Fibroblast of villous mesenchyme (primary cell): ENCODE data around the gene OR10H3. TPM values are rescaled to one million over a fixed set of nuclear protein-coding genes. Genes with fewer than 3 reads are reported as not detected.

Source experiments
- DNase-seq: peaks from one replicate; pipeline ENCODE4 v3.0.0-alpha.2; 2010; ENCODE audit warnings: low read depth
- H3K4me3 ChIP-seq: 2 replicates; pipeline ENCODE4 v1.5.1; 2011; ENCODE audit warnings: low read depth, mild to moderate bottlenecking, low read length
- CTCF ChIP-seq: IDR thresholded peaks from 2 replicates; pipeline ENCODE4 v1.5.1; 2012; ENCODE audit warnings: low read depth, mild to moderate bottlenecking, low read length; ENCODE audit not compliant: insufficient read depth
- total RNA-seq: library from RNA; depleted of rRNA; stranded (reverse); fragments of >200 nt; gene quantifications from 2 replicates; pipeline ENCODE4 v1.2.3, GENCODE V29; 2012

OR10H3 gene
- total RNA-seq, result not detected in 2 replicates

GRCh38 chr19:15737722-15738121 is at the start of gene OR10H3:
OR10H3 (plus strand) TSS chr19:15737985; CDS start chr19:15741393, 3,408 bp downstream.
- no peak for TF ChIP-seq CTCF
- H3K4me3 ChIP-seq, result no peak within 1 kb of the TSS
- DNase-seq, result no peak

- no peak overlapping the region for H3K4me3 ChIP-seq
- no peak for TF ChIP-seq CTCF
- no peak for DNase-seq
These were observed 41.1 kb upstream of the OR10H3 start for GRCh38 chr19:15696654-15697194.

GRCh38 chr19:15701757-15702533 is 35.8 kb upstream of the OR10H3 start:
- DNase-seq, result no peak
- H3K4me3 ChIP-seq, result no peak overlapping the region
- TF ChIP-seq CTCF, result no peak

- no peak overlapping the region for H3K4me3 ChIP-seq
- TF ChIP-seq CTCF, result no peak
- peak; percentile 57 for DNase-seq
These were observed 35.3 kb upstream of the OR10H3 start for GRCh38 chr19:15702534-15702930.

GRCh38 chr19:15714638-15715037 is 23.1 kb upstream of the OR10H3 start:
- no peak overlapping the region for H3K4me3 ChIP-seq
- TF ChIP-seq CTCF, result no peak
- DNase-seq, result no peak

- no peak overlapping the region for H3K4me3 ChIP-seq
- no peak for DNase-seq
- no peak for TF ChIP-seq CTCF
These were observed 22.1 kb upstream of the OR10H3 start for GRCh38 chr19:15715642-15716041.
